WTC11 (cell line): ENCODE measurements around the gene MCM7.

ENCODE experiments used
- CREM ChIP-seq: sonication (generic); formaldehyde crosslinking; IDR thresholded peaks from 2 replicates; pipeline ENCODE4 v1.8.1; 2022; ENCODE audit warnings: mild to moderate bottlenecking, missing genetic modification reagents, moderate library complexity
- FOXJ3 ChIP-seq: sonication (generic); formaldehyde crosslinking; IDR thresholded peaks from 2 replicates; pipeline ENCODE4 v1.9.0; 2021; ENCODE audit warnings: missing genetic modification reagents, mild to moderate bottlenecking, borderline replicate concordance
- TCF7 ChIP-seq: sonication (generic); formaldehyde crosslinking; IDR thresholded peaks from 2 replicates; pipeline ENCODE4 v1.8.0; 2022; ENCODE audit warnings: mild to moderate bottlenecking, low read depth, missing genetic modification reagents, moderate library complexity
- ZNF263 ChIP-seq: sonication (generic); formaldehyde crosslinking; IDR thresholded peaks from 2 replicates; pipeline ENCODE4 v1.8.1; 2022; ENCODE audit warnings: low read depth, mild to moderate bottlenecking, moderate library complexity, missing genetic modification reagents
- TF ChIP-seq, protein P1 (sequence below): sonication (generic); formaldehyde crosslinking; IDR thresholded peaks from 2 replicates; pipeline ENCODE4 v1.8.1; 2022; ENCODE audit warnings: missing genetic modification reagents, borderline replicate concordance
- TF ChIP-seq, protein P2 (sequence below): sonication (generic); formaldehyde crosslinking; IDR thresholded peaks from 2 replicates; pipeline ENCODE4 v1.8.0; 2022; ENCODE audit warnings: mild to moderate bottlenecking, missing genetic modification reagents
- TF ChIP-seq, protein P3 (sequence below): fragments of 200-600 bp; IDR thresholded peaks from 2 replicates; pipeline ENCODE4 v1.8.0; 2022; ENCODE audit warnings: antibody characterized with exemption
- TF ChIP-seq, protein P4 (sequence below): sonication (generic); formaldehyde crosslinking; IDR thresholded peaks from 2 replicates; pipeline ENCODE4 v1.8.0; 2022; ENCODE audit warnings: mild to moderate bottlenecking, missing genetic modification reagents
- TF ChIP-seq, protein P5 (sequence below): fragments of 250-450 bp; sonication (Bioruptor Pico); IDR thresholded peaks from 2 replicates; pipeline ENCODE4 v1.9.0; 2021; ENCODE audit warnings: mild to moderate bottlenecking
- TF ChIP-seq, protein P6 (sequence below): sonication (generic); formaldehyde crosslinking; IDR thresholded peaks from 2 replicates; pipeline ENCODE4 v1.8.1; 2023; ENCODE audit warnings: mild to moderate bottlenecking, missing genetic modification reagents, moderate library complexity
- TF ChIP-seq, protein P7 (sequence below): sonication (generic); formaldehyde crosslinking; IDR thresholded peaks from 2 replicates; pipeline ENCODE4 v1.8.1; 2023; ENCODE audit warnings: mild to moderate bottlenecking, missing genetic modification reagents, moderate library complexity
- TF ChIP-seq, protein P8 (sequence below): sonication (generic); formaldehyde crosslinking; IDR thresholded peaks from 2 replicates; pipeline ENCODE4 v1.8.0; 2022; ENCODE audit warnings: mild to moderate bottlenecking, missing genetic modification reagents

DNA sequence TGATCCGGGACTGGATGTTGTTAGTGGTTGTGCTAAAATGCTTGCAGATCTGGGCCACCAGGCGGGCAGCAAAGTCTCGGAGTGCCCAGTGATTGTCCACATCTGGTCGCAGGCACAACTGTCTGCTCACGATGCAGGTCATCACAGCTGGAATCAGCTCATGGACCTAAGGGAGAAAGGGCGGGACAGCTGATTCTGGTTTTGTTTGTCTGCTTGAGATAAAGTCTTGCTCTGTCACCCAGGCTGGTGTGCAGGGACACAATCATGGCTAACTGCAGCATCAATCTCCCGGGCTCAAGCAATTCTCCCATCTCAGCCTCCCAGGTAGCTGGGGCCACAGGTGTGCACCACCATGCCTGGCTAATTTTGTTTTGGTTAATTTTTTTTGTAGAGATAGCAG lies 10.0 kb upstream of the MCM7 start:
- TF ChIP-seq, protein P1, sequence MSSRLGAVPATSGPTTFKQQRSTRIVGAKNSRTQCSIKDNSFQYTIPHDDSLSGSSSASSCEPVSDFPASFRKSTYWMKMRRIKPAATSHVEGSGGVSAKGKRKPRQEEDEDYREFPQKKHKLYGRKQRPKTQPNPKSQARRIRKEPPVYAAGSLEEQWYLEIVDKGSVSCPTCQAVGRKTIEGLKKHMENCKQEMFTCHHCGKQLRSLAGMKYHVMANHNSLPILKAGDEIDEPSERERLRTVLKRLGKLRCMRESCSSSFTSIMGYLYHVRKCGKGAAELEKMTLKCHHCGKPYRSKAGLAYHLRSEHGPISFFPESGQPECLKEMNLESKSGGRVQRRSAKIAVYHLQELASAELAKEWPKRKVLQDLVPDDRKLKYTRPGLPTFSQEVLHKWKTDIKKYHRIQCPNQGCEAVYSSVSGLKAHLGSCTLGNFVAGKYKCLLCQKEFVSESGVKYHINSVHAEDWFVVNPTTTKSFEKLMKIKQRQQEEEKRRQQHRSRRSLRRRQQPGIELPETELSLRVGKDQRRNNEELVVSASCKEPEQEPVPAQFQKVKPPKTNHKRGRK, result no peak
- TF ChIP-seq, protein P2, sequence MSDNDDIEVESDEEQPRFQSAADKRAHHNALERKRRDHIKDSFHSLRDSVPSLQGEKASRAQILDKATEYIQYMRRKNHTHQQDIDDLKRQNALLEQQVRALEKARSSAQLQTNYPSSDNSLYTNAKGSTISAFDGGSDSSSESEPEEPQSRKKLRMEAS (CRISPR knock-in tag), result no peak
- TF ChIP-seq, protein P3, sequence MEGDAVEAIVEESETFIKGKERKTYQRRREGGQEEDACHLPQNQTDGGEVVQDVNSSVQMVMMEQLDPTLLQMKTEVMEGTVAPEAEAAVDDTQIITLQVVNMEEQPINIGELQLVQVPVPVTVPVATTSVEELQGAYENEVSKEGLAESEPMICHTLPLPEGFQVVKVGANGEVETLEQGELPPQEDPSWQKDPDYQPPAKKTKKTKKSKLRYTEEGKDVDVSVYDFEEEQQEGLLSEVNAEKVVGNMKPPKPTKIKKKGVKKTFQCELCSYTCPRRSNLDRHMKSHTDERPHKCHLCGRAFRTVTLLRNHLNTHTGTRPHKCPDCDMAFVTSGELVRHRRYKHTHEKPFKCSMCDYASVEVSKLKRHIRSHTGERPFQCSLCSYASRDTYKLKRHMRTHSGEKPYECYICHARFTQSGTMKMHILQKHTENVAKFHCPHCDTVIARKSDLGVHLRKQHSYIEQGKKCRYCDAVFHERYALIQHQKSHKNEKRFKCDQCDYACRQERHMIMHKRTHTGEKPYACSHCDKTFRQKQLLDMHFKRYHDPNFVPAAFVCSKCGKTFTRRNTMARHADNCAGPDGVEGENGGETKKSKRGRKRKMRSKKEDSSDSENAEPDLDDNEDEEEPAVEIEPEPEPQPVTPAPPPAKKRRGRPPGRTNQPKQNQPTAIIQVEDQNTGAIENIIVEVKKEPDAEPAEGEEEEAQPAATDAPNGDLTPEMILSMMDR, result no peak
- TF ChIP-seq, protein P4, sequence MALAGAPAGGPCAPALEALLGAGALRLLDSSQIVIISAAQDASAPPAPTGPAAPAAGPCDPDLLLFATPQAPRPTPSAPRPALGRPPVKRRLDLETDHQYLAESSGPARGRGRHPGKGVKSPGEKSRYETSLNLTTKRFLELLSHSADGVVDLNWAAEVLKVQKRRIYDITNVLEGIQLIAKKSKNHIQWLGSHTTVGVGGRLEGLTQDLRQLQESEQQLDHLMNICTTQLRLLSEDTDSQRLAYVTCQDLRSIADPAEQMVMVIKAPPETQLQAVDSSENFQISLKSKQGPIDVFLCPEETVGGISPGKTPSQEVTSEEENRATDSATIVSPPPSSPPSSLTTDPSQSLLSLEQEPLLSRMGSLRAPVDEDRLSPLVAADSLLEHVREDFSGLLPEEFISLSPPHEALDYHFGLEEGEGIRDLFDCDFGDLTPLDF (CRISPR knock-in tag), result no peak
- TF ChIP-seq, protein P5, sequence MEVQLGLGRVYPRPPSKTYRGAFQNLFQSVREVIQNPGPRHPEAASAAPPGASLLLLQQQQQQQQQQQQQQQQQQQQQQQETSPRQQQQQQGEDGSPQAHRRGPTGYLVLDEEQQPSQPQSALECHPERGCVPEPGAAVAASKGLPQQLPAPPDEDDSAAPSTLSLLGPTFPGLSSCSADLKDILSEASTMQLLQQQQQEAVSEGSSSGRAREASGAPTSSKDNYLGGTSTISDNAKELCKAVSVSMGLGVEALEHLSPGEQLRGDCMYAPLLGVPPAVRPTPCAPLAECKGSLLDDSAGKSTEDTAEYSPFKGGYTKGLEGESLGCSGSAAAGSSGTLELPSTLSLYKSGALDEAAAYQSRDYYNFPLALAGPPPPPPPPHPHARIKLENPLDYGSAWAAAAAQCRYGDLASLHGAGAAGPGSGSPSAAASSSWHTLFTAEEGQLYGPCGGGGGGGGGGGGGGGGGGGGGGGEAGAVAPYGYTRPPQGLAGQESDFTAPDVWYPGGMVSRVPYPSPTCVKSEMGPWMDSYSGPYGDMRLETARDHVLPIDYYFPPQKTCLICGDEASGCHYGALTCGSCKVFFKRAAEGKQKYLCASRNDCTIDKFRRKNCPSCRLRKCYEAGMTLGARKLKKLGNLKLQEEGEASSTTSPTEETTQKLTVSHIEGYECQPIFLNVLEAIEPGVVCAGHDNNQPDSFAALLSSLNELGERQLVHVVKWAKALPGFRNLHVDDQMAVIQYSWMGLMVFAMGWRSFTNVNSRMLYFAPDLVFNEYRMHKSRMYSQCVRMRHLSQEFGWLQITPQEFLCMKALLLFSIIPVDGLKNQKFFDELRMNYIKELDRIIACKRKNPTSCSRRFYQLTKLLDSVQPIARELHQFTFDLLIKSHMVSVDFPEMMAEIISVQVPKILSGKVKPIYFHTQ (CRISPR knock-in tag), result no peak
- TF ChIP-seq CREM (CRISPR knock-in tag), result no peak
- TF ChIP-seq, protein P6, sequence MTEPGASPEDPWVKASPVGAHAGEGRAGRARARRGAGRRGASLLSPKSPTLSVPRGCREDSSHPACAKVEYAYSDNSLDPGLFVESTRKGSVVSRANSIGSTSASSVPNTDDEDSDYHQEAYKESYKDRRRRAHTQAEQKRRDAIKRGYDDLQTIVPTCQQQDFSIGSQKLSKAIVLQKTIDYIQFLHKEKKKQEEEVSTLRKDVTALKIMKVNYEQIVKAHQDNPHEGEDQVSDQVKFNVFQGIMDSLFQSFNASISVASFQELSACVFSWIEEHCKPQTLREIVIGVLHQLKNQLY (CRISPR knock-in tag), result no peak
- TF ChIP-seq, protein P7, sequence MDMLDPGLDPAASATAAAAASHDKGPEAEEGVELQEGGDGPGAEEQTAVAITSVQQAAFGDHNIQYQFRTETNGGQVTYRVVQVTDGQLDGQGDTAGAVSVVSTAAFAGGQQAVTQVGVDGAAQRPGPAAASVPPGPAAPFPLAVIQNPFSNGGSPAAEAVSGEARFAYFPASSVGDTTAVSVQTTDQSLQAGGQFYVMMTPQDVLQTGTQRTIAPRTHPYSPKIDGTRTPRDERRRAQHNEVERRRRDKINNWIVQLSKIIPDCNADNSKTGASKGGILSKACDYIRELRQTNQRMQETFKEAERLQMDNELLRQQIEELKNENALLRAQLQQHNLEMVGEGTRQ (CRISPR knock-in tag), result no peak
- no peak for TF ChIP-seq ZNF263 (CRISPR knock-in tag)
- TF ChIP-seq, protein P8, sequence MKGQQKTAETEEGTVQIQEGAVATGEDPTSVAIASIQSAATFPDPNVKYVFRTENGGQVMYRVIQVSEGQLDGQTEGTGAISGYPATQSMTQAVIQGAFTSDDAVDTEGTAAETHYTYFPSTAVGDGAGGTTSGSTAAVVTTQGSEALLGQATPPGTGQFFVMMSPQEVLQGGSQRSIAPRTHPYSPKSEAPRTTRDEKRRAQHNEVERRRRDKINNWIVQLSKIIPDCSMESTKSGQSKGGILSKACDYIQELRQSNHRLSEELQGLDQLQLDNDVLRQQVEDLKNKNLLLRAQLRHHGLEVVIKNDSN (CRISPR knock-in tag), result no peak
- TF ChIP-seq FOXJ3 (CRISPR knock-in tag), result no peak
- no peak for TF ChIP-seq TCF7 (CRISPR knock-in tag)
